Stimulated activated CD8-positive, alpha-beta memory T cell treated with anti-CD3 and anti-CD28 coated beads, Interleukin-4, amount 100 ng/mL, for 1 hour (primary cell): ENCODE results near the gene FBXO2.
A peak's percentile ranks its signal among the peaks of the same experiment; 100 is the strongest.

ENCODE experiments used
- DNase-seq, 2 donors: peaks; one replicate each; pipeline ENCODE4 v3.0.0-alpha.2; 2020; ENCODE audit warnings: low read depth in 2 of 2, low spot score in 1 of 2

The FBXO2 gene

GRCh38 chr1:11682287-11682771, 28.1 kb upstream of the FBXO2 start:
- no peak for DNase-seq

DNA sequence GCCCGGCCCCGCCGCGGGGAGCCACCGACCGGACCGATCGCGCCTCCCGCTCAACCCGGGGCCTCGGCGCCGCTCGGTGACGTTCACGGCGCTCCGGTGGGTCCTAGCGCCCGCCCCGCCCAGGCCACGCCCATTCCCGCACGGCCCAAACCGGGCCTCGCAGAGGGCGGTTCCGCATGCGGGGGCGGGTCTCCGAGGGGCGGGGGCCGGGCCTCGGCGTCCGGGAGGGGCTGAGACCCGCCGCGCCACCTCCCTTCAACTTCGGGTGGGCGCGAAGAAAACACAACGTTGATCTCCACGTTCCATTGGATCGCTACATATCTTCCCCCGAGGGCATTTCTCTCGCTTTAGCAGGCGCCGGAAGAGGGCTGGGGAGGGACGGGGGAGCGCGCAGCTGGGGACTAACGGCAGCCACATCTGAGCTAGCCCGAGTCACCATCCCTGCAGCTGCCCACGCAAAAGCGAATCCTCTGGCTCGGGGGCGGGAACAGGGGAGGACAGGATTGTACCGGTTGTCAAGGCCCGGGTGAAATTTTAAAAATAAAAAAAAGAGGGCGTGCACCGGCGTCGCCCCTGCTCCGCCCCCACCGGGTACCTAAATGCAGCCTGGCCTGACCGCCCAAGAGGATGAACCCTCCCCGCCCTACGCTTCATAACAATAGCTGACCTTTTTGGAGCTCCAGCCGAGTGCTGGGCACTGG, 27.0 kb upstream of the FBXO2 start, which contains the start of gene MAD2L2:
Gene MAD2L2 (minus strand): TSS at position 78 of the 701 bp plus-strand sequence. CDS start 547 bp downstream, outside the sequence.
- peak; percentile 78 to 81 for DNase-seq

DNA sequence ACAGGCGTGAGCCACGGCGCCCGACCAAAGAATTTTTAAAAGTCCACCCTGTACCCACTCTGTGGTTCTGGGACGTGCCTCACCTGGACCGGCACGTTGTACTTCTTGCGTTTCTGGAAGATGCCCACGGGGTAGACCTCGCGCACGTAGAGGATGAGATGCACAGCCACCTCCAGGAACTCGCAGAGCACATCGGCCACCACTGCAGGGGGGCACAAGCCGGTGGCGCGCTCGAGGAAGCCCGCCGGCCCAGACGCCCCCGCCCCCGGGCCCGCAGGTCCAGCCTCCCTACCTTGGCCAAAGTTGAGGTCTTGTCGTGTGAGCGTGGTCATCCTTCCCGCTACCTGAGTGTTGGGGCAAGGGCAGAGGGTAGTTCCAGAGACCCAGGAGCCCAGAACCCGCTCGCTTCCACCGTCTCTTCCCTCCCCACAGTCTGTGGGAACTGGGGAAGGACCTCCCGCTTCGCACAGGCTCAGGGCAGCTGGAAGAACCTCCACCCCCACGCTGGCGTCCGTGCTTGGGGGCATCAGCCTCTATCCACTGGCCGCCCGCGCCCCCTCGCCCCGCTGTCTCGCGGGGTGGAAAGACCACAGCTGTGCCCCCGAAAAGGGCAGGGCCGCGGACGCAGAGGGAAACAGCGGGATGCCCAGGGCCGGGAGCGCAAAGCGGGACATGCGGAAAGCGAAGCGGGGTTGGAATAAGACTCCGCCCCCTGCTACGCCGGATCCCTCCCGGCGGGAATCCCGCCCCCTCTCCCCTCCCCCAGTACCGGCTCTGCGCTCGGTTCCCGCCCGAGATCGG, 26.2 kb upstream of the FBXO2 start:
- DNase-seq = no peak

DNA sequence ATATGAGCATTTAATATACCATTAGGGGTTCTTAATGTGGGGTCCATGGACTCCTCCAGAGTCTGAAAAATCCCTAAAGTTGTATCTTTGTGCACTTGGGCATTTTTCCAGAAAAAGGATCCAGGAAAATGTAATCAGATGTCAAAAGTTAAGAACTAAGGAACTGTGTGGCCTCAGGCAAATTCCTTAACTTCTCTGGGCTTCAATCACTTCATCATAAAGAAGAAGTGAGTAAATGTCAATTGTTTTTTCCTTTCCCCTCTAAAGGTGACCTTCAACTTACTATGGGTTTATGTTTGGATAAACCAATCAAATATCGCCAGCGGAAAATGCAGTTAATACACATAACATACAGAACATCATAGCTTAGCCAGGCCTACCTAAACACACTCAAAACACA, 24.2 kb upstream of the FBXO2 start:
- no peak for DNase-seq

GRCh38 chr1:11676386-11677103, 22.3 kb upstream of the FBXO2 start:
- no peak for DNase-seq

DNA sequence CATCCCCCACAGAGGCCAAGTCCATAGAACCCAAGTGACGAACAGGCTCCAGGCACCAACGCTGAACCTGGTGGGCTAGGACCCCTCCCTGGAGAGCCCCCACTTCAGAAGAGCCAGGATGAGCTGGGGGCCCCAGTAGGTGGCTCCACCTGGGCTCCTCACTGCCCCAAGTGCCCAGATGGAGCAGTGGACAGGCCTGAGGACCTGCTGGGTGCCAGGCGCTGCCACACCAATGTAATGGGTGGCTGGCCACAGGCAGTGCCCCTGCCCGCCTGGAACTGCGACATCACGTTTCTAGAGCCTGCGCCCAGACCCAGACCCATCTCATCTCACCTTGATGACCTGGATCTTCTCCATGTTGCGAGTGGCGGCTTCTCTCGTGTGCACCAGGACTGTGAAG, 21.1 kb upstream of the FBXO2 start:
- DNase-seq = no peak

DNA sequence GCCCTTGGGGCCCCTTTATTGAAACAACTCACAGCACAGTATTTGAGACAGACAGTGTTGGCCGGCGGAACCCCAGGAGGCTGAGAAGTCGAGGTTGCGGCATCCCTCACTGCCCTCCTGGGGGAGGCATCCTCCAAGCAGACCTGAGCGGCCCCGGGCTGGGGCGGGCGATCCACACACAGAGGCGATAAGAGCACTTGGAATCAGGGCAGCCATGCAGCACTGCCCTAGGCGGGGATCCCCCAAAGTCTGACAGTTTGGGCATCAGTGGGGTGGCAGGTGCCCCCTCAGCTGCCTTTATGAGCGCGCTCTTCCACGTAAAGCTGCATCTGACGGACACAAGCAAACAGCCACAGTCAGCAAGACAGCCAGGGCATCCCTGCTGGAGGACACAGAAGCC, 20.3 kb upstream of the FBXO2 start:
- DNase-seq = no peak

DNA sequence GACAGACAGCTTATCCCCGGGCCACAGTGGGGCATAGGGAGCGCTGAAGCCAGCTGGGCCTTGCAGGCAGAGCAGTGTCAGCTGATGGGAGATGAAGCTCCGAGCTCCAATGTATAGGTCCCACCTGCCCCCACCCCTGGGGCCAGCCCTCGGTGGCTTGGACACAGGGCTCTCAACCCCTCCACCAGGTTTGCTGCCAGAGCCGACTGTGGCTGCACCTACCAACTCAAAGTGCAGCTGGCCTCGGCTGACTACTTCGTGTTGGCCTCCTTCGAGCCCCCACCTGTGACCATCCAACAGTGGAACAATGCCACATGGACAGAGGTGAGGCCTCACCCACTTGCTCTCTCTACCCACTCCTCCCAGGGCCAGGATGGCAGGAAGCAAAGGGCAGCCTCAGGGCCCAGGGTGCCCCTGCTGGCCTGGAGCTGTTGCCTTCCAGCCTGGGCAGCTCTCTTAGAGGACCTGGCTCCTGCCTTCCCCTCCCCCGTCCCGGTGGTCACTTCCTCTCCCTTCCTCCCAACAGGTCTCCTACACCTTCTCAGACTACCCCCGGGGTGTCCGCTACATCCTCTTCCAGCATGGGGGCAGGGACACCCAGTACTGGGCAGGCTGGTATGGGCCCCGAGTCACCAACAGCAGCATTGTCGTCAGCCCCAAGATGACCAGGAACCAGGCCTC, 19.0 kb upstream of the FBXO2 start:
- no peak for DNase-seq

- DNase-seq = no peak
Observed at GRCh38 chr1:11671544-11672286, 17.5 kb upstream of the FBXO2 start.

GRCh38 chr1:11671205-11671543, 16.9 kb upstream of the FBXO2 start:
- no peak for DNase-seq

DNA sequence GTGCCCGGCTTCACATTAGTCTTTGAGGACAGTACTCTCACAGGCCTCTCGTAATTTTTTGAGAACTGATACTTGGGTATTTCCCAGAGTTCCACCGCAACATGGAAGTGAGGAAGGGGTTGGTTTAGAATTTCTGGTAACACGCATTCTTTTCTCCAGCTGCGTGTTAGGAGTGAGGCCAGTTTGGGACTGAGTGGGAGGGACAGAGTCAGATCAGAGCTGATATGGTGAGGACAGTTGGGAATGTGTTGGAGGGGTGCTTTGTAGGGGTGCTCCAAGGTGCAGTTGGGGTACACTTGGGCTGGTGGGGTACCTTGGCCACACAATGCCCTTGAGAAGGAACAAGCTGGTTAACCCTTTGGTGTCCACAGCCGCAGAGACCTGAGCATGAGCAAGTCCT, 16.5 kb upstream of the FBXO2 start:
- DNase-seq = no peak

DNA sequence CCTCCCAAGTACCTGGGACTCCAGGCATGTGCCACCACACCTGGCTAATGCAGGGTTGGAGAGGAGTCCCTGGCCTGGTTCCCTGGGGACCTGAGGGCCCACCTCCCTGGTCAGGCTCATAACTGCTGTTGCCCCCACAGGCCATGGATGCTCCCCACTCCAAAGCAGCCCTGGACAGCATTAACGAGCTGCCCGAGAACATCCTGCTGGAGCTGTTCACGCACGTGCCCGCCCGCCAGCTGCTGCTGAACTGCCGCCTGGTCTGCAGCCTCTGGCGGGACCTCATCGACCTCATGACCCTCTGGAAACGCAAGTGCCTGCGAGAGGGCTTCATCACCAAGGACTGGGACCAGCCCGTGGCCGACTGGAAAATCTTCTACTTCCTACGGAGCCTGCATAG, 14.3 kb upstream of the FBXO2 start:
- no peak for DNase-seq

GRCh38 chr1:11664336-11665065, 10.3 kb upstream of the FBXO2 start:
- DNase-seq = peak in 1 of 2 donors; percentile 38

DNA sequence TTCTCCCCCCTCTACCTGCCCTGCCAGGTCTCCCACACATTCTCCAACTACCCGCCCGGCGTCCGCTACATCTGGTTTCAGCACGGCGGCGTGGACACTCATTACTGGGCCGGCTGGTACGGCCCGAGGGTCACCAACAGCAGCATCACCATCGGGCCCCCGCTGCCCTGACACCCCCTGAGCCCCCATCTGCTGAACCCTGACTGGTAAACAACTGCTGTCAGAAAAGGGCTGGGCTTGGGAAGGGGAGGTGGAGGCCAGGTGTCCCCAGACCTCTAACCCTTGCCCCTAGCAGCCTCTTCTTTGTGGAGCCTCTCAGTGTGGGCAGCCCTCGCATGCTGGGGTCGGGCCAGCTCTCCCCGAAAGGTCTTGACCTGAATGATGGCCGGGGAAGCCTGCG, 6.9 kb upstream of the FBXO2 start:
- DNase-seq = no peak

DNA sequence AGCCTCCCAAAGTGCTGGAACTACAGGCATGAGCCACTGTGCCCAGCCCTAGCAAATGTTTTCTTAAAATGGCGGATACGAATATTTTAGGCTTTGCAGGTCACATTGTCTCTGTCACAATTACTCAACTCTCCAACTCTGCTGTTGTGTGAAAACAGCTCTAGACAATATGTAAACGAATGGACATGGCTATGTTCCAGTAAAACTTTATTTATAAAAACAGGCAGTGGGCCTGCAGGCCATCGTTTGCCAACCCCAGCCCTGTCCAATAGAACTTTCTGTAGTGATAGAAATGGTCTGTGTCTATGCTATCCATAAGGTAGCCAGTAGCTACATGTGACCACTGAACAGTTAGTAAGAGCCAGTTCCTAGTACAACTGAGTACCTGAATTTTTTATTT, 5.5 kb upstream of the FBXO2 start:
- no peak for DNase-seq

DNA sequence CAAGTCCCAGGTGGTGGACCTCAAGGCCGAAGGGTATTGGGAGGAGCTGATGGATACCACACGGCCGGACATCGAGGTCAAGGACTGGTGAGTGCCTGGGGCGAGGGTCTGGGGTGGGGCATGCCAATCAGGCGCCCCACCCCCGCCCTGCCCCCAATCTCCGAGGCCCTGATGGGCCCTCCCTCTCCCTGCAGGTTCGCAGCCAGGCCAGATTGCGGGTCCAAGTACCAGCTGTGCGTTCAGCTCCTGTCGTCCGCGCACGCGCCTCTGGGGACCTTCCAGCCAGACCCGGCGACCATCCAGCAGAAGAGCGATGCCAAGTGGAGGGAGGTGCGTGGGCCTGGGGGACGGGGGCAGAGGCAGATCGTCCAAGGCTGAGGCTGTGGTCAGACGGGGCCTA, 4.3 kb upstream of the FBXO2 start:
- DNase-seq = no peak

DNA sequence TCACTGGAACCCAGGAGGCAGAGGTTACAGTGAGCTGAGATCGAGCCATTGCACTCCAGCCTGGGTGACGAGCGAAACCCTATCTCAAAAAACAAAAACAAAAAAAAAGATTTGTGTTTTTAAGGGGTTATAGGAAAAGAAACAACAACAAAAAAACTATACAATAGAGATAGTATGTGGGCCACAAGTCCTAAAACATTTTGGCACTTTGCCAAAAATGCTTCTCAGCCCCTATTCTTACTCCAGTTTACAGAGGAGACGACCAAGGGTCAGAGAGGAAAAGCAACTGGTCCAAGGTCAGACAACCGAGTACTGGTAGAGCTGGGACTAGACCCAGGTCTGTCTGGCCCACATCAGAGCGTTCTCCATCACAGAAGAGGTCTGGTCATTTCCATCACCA, 3.4 kb upstream of the FBXO2 start:
- no peak for DNase-seq

GRCh38 chr1:11654939-11655808, 945 bp upstream of the FBXO2 start:
- DNase-seq = no peak

DNA sequence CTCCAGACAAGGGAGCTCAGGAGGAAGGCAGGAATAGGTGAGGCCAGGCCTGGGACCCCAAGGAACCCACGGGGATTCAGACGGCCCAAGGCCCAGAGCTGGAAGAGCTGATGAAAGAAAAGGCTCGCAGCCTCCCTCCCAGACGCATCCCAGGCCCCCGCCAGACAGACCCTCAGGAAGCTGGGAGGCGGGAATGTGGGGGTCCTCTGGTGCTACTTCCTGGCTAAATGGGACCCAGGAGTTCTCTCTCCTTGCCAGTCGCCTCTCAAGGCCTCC, 430 bp downstream of the FBXO2 start:
- no peak for DNase-seq
